Measurements from ENCODE around the gene KCTD11. TPM values are rescaled to one million over a fixed set of nuclear protein-coding genes. Genes with fewer than 3 reads are reported as not detected.

Gene KCTD11
- total RNA-seq, 1 experiment from 2014 or later: 5.4 TPM

GRCh38 chr17:7304179-7304578, 47.8 kb upstream of the KCTD11 start:
- CTCF ChIA-PET: no interaction called here
- H2AFZ ChIP-seq (ENCODE audit: low read depth, low read length, poor library complexity, severe bottlenecking): no peak overlapping the region

More at GRCh38 chr17:7304179-7304578, 47.8 kb upstream of the KCTD11 start:
- no TSS peak for BruUV-seq (replicated peaks)
- intact Hi-C loops (cut with micrococcal nuclease): no loop called here
- no peak for DNase-seq (ENCODE audit: low read depth, low spot score)
- ATAC-seq: no peak
- H3K79me2 ChIP-seq (ENCODE audit: insufficient read depth, low read length): peaks cover 18% of the 10 kb centered on the region
- H3K36me3 ChIP-seq (ENCODE audit: control insufficient read depth in 1 of 2, insufficient read depth in 2 of 2, low read length in 2 of 2): peaks cover 0 to 6% of the 10 kb centered on the region in 2 experiments; a peak in 3 of 4 replicates
- POLR2A ChIA-PET: no interaction called here
- no peaks in the 10 kb centered on the region for H3K27me3 ChIP-seq (ENCODE audit: insufficient read depth, low read length)
- H3K4me2 ChIP-seq (ENCODE audit: low read length): no peak overlapping the region
- peaks cover 3% of the 10 kb centered on the region; the same call in 1 of the 2 replicates for H4K20me1 ChIP-seq (ENCODE audit: insufficient read depth)
- H3K9me2 ChIP-seq (ENCODE audit: insufficient read depth): no peaks in the 10 kb centered on the region
- H3K4me1 ChIP-seq (ENCODE audit: control insufficient read depth in 1 of 2, insufficient read depth in 2 of 2, low read length in 2 of 2): peaks cover 6 to 17% of the 10 kb centered on the region in 2 experiments
- H3K9me3 ChIP-seq (ENCODE audit: control insufficient read depth in 1 of 2, insufficient read depth in 1 of 2, low read depth in 1 of 2, low read length in 2 of 2): no peaks in the 10 kb centered on the region
- TF ChIP-seq MAX (IDR thresholded peaks at IDR 0.05): no peak
- TF ChIP-seq CTCF (IDR thresholded peaks at IDR 0.05 in 2 of 3, conservative IDR thresholded peaks at IDR 0.05 in 1 of 3; ENCODE audit: borderline replicate concordance in 1 of 3, insufficient read depth in 1 of 3, low read depth in 2 of 3, low read length in 2 of 3): no peak
- TF ChIP-seq YY1 (IDR thresholded peaks at IDR 0.05; ENCODE audit: extremely low read depth, insufficient replicate concordance, low read depth, low read length): no peak
- TF ChIP-seq ZNF274 (IDR thresholded peaks at IDR 0.05; ENCODE audit: low read depth, low read length): no peak
- TF ChIP-seq JUND (IDR thresholded peaks at IDR 0.05): no peak
- TF ChIP-seq ZBTB33 (IDR thresholded peaks at IDR 0.05; ENCODE audit: extremely low read depth, insufficient replicate concordance, low read length): no peak
- no peak for TF ChIP-seq EZH2phosphoT487 (IDR thresholded peaks at IDR 0.05; ENCODE audit: borderline replicate concordance)
- TF ChIP-seq SP1 (IDR thresholded peaks at IDR 0.05; ENCODE audit: low read depth): no peak
- RAD21 ChIA-PET (ENCODE audit: low non-redundant PET in 1 of 2, low total read pairs in 2 of 2, uncharacterized antibody in 2 of 2, unreplicated experiment in 2 of 2): interaction anchor here in 1 of 2 experiments (0.7 kb wide), 1 partner anchor 281 kb away, joined by 3 read pairs; the partner anchor contains the start of gene BCL6B
- no peak overlapping the region for H3K4me3 ChIP-seq (replicated peaks in 1 of 2; ENCODE audit: low read depth in 1 of 2, low read length in 2 of 2)
- H3K9ac ChIP-seq (ENCODE audit: low read length): no peak overlapping the region
- H3K27ac ChIP-seq (ENCODE audit: low read depth, low read length): no peak overlapping the region
